Activated CD4-positive, alpha-beta T cell treated with anti-CD3 and anti-CD28 coated beads for 36 hours (primary cell): ENCODE results near the gene CYS1. TPM values are rescaled to one million over a fixed set of nuclear protein-coding genes. Genes with fewer than 3 reads are reported as not detected.

Source experiments
- ATAC-seq: fragments of 200-7000 bp; cut with Tn5 transposase; one replicate; pipeline ENCODE4 v1.10.0; 2021; ENCODE audit warnings: mild to moderate bottlenecking, moderate library complexity
- CTCF ChIA-PET: fragments of 350-600 bp; sonication (Branson Sonifier 250); formaldehyde crosslinking; loops from one replicate; lab custom pipeline; 2021; ENCODE audit warnings: antibody characterized with exemption; lab: Charles Lee
- POLR2A ChIA-PET: fragments of 350-600 bp; sonication (Branson Sonifier 250); formaldehyde crosslinking; loops from one replicate; lab custom pipeline; 2021; ENCODE audit warnings: antibody characterized with exemption, inconsistent platforms; lab: Charles Lee
- DNase-seq: peaks from one replicate; pipeline ENCODE4 v3.0.0-alpha.2; 2020
- H3K27ac Mint-ChIP-seq: one replicate; pipeline ENCODE4 v1.8.0; 2021; ENCODE audit warnings: mixed read lengths
- H3K27me3 Mint-ChIP-seq: one replicate; pipeline ENCODE4 v1.8.0; 2021; ENCODE audit warnings: mixed read lengths
- H3K36me3 Mint-ChIP-seq: one replicate; pipeline ENCODE4 v1.8.0; 2021; ENCODE audit warnings: low read depth, mixed read lengths
- H3K4me1 Mint-ChIP-seq: one replicate; pipeline ENCODE4 v1.8.0; 2021; ENCODE audit warnings: mixed read lengths
- H3K4me3 Mint-ChIP-seq: one replicate; pipeline ENCODE4 v1.8.0; 2021; ENCODE audit warnings: mild to moderate bottlenecking, moderate library complexity, mixed read lengths
- H3K9me3 Mint-ChIP-seq: one replicate; pipeline ENCODE4 v1.8.0; 2021; ENCODE audit warnings: low read depth, mixed read lengths
- intact Hi-C, 2 experiments: fragments of 100-400 bp; cut with DNase I in 1 of 2; cut with micrococcal nuclease in 1 of 2; formaldehyde crosslinking; loops; one replicate each; pipeline versions ENCODE4 v1.14.2 to v1.15.1; 2022 to 2024; cut with DNase I, micrococcal nuclease
- total RNA-seq, 2 experiments: library from RNA; stranded (reverse); gene quantifications; one replicate each; pipeline ENCODE4 v1.2.3, GENCODE V29; 2021

CYS1 gene
- not detected for total RNA-seq

GRCh38 chr2:10079870-10080535 lies at the start of gene CYS1:
CYS1 (minus strand) TSS chr2:10080411; CDS start chr2:10080223, 188 bp downstream.
- H3K9me3 Mint-ChIP-seq, result no peaks in the 10 kb centered on the region

GRCh38 chr2:10129490-10129889 lies 49.3 kb upstream of the CYS1 start:
- Mint-ChIP-seq H3K27me3 (no peaks in the 10 kb centered on the region), H3K36me3 (peaks cover 78% of the 10 kb centered on the region), H3K27ac (no peak overlapping the region), H3K9me3 (no peaks in the 10 kb centered on the region), H3K4me1 (peaks cover 45% of the 10 kb centered on the region), H3K4me3 (no peak overlapping the region)
- POLR2A ChIA-PET, result interaction anchor here (0.9 to 1.9 kb wide), 5 partner anchors 11 to 306 kb away, joined by 3 to 5 read pairs (median 4); no protein-coding TSS in a partner anchor
- DNase-seq (no peak), ATAC-seq (no peak)
- intact Hi-C loops, result loop anchor here in 1 of 2 experiments (10.0 kb wide), 1 partner anchor 525 kb away; no protein-coding TSS in a partner anchor
- CTCF ChIA-PET, result interaction anchor here (0.6 to 2.1 kb wide), 5 partner anchors 12 to 303 kb away, joined by 3 to 5 read pairs (median 3); no protein-coding TSS in a partner anchor

More at GRCh38 chr2:10079870-10080535, at the start of gene CYS1:
- DNase-seq, result peak; percentile 50
- Mint-ChIP-seq H3K4me1 (peaks cover 12% of the 10 kb centered on the region), H3K36me3 (no peaks in the 10 kb centered on the region), H3K27me3 (peaks cover 72% of the 10 kb centered on the region), H3K27ac (peak within 1 kb of the TSS; percentile 63), H3K4me3 (peak within 1 kb of the TSS; percentile 42)
- ChIA-PET CTCF (no interaction called here), POLR2A (no interaction called here)
- intact Hi-C loops, result no loop called here
- peak; percentile 47 for ATAC-seq

- H3K27ac Mint-ChIP-seq, result peak overlapping the region; percentile 8
- ChIA-PET POLR2A (interaction anchor here (1.0 to 1.5 kb wide), 4 partner anchors 12 to 307 kb away, joined by 3 to 5 read pairs (median 4); no protein-coding TSS in a partner anchor), CTCF (interaction anchor here (0.8 to 2.1 kb wide), 6 partner anchors 12 to 307 kb away, joined by 3 to 8 read pairs (median 4); no protein-coding TSS in a partner anchor)
- intact Hi-C loops, result loop anchor here in 1 of 2 experiments (10.0 kb wide), 1 partner anchor 526 kb away; no protein-coding TSS in a partner anchor
- H3K4me1 Mint-ChIP-seq, result peaks cover 51% of the 10 kb centered on the region
- H3K9me3 Mint-ChIP-seq, result no peaks in the 10 kb centered on the region
- H3K27me3 Mint-ChIP-seq, result no peaks in the 10 kb centered on the region
- H3K36me3 Mint-ChIP-seq, result peaks cover 84% of the 10 kb centered on the region
- ATAC-seq (no peak), DNase-seq (no peak)
- H3K4me3 Mint-ChIP-seq, result no peak overlapping the region
Measured at GRCh38 chr2:10128420-10128819, 48.2 kb upstream of the CYS1 start.

GRCh38 chr2:10126632-10127026 lies 46.4 kb upstream of the CYS1 start:
- Mint-ChIP-seq H3K27ac (no peak overlapping the region), H3K36me3 (peaks cover 83% of the 10 kb centered on the region), H3K4me3 (no peak overlapping the region), H3K27me3 (no peaks in the 10 kb centered on the region), H3K9me3 (no peaks in the 10 kb centered on the region), H3K4me1 (peaks cover 54% of the 10 kb centered on the region)
- ATAC-seq (no peak), DNase-seq (no peak)
- intact Hi-C loops, result loop anchor here in 1 of 2 experiments (10.0 kb wide), 1 partner anchor 528 kb away; no protein-coding TSS in a partner anchor
- ChIA-PET POLR2A (interaction anchor here (0.6 kb wide), 1 partner anchor 78 kb away, joined by 4 read pairs; no protein-coding TSS in a partner anchor), CTCF (interaction anchor here (0.6 to 4.0 kb wide), 3 partner anchors 36 to 308 kb away, joined by 3 to 42 read pairs (median 22); no protein-coding TSS in a partner anchor)

GRCh38 chr2:10125842-10126631 lies 45.8 kb upstream of the CYS1 start:
- peaks cover 84% of the 10 kb centered on the region for H3K36me3 Mint-ChIP-seq
- peak overlapping the region; percentile 97 for H3K4me3 Mint-ChIP-seq
- peaks cover 54% of the 10 kb centered on the region for H3K4me1 Mint-ChIP-seq
- no peaks in the 10 kb centered on the region for H3K9me3 Mint-ChIP-seq
- intact Hi-C loops, result loop anchor here in 1 of 2 experiments (10.0 kb wide), 1 partner anchor 529 kb away; no protein-coding TSS in a partner anchor
- H3K27ac Mint-ChIP-seq, result peak overlapping the region; percentile 83
- ChIA-PET CTCF (interaction anchor here (0.7 to 4.0 kb wide), 5 partner anchors 9 to 323 kb away, joined by 4 to 42 read pairs (median 5); no protein-coding TSS in a partner anchor), POLR2A (interaction anchor here (0.6 to 2.3 kb wide), 4 partner anchors 23 to 322 kb away, joined by 4 to 16 read pairs (median 4); partner anchors contain the start of gene ODC1)
- ATAC-seq, result no peak
- DNase-seq, result no peak
- H3K27me3 Mint-ChIP-seq, result no peaks in the 10 kb centered on the region

- Mint-ChIP-seq H3K27ac (peak overlapping the region; percentile 67), H3K27me3 (no peaks in the 10 kb centered on the region), H3K4me1 (peaks cover 45% of the 10 kb centered on the region), H3K4me3 (peak overlapping the region; percentile 97), H3K9me3 (no peaks in the 10 kb centered on the region), H3K36me3 (peaks cover 76% of the 10 kb centered on the region)
- ATAC-seq (no peak), DNase-seq (peak; percentile 44)
- ChIA-PET POLR2A (interaction anchor here (0.6 to 2.3 kb wide), 8 partner anchors 12 to 529 kb away, joined by 3 to 16 read pairs (median 3); partner anchors contain the start of gene ODC1), CTCF (interaction anchor here (0.7 to 4.0 kb wide), 10 partner anchors 10 to 315 kb away, joined by 3 to 42 read pairs (median 4); no protein-coding TSS in a partner anchor)
- intact Hi-C loops, result loop anchor here (1.0 to 10.0 kb wide), 8 partner anchors 179 to 1442 kb away; partner anchors contain the start of genes CPSF3 (in 2 of the 2), ITGB1BP1 (in 2 of the 2), ID2 (in 1 of the 2) and NOL10 (in 1 of the 2)
Measured at GRCh38 chr2:10124538-10125045, 44.4 kb upstream of the CYS1 start.

- H3K36me3 Mint-ChIP-seq, result peaks cover 63% of the 10 kb centered on the region
- no peaks in the 10 kb centered on the region for H3K27me3 Mint-ChIP-seq
- POLR2A ChIA-PET, result interaction anchor here (0.5 to 1.3 kb wide), 7 partner anchors 11 to 530 kb away, joined by 3 to 8 read pairs (median 4); partner anchors contain the start of gene ODC1
- CTCF ChIA-PET, result interaction anchor here (0.7 to 4.0 kb wide), 3 partner anchors 26 to 286 kb away, joined by 3 to 42 read pairs (median 6); no protein-coding TSS in a partner anchor
- DNase-seq (peak; percentile 42), ATAC-seq (no peak)
- intact Hi-C loops, result loop anchor here (2.0 to 10.0 kb wide), 7 partner anchors 322 to 1441 kb away; partner anchors contain the start of genes CPSF3 (in 2 of the 2), ITGB1BP1 (in 2 of the 2), ID2 (in 1 of the 2) and NOL10 (in 1 of the 2)
- H3K4me3 Mint-ChIP-seq, result peak overlapping the region; percentile 97
- H3K9me3 Mint-ChIP-seq, result no peaks in the 10 kb centered on the region
- peaks cover 37% of the 10 kb centered on the region for H3K4me1 Mint-ChIP-seq
- peak overlapping the region; percentile 97 for H3K27ac Mint-ChIP-seq
Measured at GRCh38 chr2:10123281-10123680, 43.1 kb upstream of the CYS1 start.

GRCh38 chr2:10122500-10123280 lies 42.5 kb upstream of the CYS1 start, which contains the start of gene RRM2:
RRM2 (plus strand) TSS chr2:10122739; CDS start chr2:10122799, 60 bp downstream.
- peak within 1 kb of the TSS; percentile 97 for H3K4me3 Mint-ChIP-seq

GRCh38 chr2:10120877-10121574 lies 40.8 kb upstream of the CYS1 start:
- intact Hi-C loops, result loop anchor here (1.0 to 10.0 kb wide), 14 partner anchors 48 to 1439 kb away; partner anchors contain the start of genes CPSF3 (in 2 of the 2), HPCAL1 (in 2 of the 2), ITGB1BP1 (in 2 of the 2) and GRHL1 (in 1 of the 2)
- Mint-ChIP-seq H3K9me3 (no peaks in the 10 kb centered on the region), H3K27ac (peak overlapping the region; percentile 98), H3K4me1 (peaks cover 29% of the 10 kb centered on the region), H3K27me3 (no peaks in the 10 kb centered on the region), H3K36me3 (peaks cover 44% of the 10 kb centered on the region), H3K4me3 (peak overlapping the region; percentile 97)
- no peak for ATAC-seq
- ChIA-PET CTCF (interaction anchor here (0.9 to 1.6 kb wide), 5 partner anchors 21 to 327 kb away, joined by 3 to 4 read pairs (median 3); partner anchors contain the start of gene ODC1), POLR2A (interaction anchor here (0.5 to 0.9 kb wide), 5 partner anchors 29 to 432 kb away, joined by 3 to 5 read pairs (median 4); partner anchors contain the start of gene ODC1)
- DNase-seq, result no peak

More at GRCh38 chr2:10122500-10123280, 42.5 kb upstream of the CYS1 start, which contains the start of gene RRM2:
- ChIA-PET POLR2A (interaction anchor here (0.5 to 1.3 kb wide), 5 partner anchors 31 to 1657 kb away, joined by 3 to 4 read pairs (median 3); no protein-coding TSS in a partner anchor), CTCF (interaction anchor here (0.7 kb wide), 1 partner anchor 238 kb away, joined by 3 read pairs; no protein-coding TSS in a partner anchor)
- no peaks in the 10 kb centered on the region for H3K27me3 Mint-ChIP-seq
- no peaks in the 10 kb centered on the region for H3K9me3 Mint-ChIP-seq
- H3K4me1 Mint-ChIP-seq, result peaks cover 37% of the 10 kb centered on the region
- peak within 1 kb of the TSS; percentile 98 for H3K27ac Mint-ChIP-seq
- intact Hi-C loops, result loop anchor here (1.0 to 10.0 kb wide), 12 partner anchors 279 to 1440 kb away; partner anchors contain the start of genes CPSF3 (in 2 of the 2), ITGB1BP1 (in 2 of the 2), ADAM17 (in 1 of the 2) and ID2 (in 1 of the 2)
- DNase-seq (peak; percentile 98), ATAC-seq (peak; percentile 82)
- H3K36me3 Mint-ChIP-seq, result peaks cover 59% of the 10 kb centered on the region
